SIG-M5 treated with dmso at 0.1 percent for 504 hours (cell line): Measurements from ENCODE around the gene CELSR1.

Experiments
- DNase-seq: peaks from one replicate; lab custom pipeline; 2025; ENCODE audit not compliant: unreplicated experiment; lab: John Stamatoyannopoulos, UW

The CELSR1 gene

DNA sequence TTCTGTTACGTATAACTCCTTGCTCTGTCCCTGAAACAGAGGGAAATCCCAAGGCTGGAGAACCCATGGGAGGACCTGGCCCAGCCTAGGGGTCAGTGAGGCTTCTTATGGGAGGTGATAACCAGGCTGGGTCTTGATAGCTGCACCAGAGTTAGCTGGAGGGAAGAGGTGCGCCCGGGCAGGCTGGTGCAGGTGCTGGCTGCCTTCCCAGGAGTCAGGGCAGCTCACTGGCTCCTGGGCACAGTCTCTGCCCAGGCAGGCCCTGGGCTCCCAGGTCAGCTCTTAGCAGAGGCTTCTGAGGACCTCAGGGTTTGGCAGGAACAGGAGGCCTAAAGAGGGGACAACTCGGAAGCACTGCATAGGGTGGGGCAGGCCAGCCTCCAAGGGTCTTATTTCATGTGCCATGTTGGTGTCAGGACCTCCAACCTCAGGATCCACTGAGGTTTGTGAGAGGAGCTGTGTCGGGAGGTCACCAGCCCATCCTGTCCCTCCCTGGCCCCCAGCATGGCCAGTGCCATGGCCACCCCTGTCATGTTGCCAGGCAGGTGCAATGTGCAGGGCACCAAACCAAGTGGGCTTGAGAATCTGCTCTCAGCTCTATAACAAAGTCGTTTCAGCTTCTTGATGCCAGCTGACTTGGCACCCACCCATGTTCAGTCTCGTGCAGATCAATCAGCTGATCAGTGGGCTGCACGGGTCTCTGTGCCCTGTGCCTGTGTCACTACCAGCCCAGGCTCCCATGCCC, 20.5 kb upstream of the CELSR1 start:
- no peak for DNase-seq

GRCh38 chr22:46556775-46557174, 19.4 kb upstream of the CELSR1 start:
- DNase-seq, result no peak

- no peak for DNase-seq
Observed at GRCh38 chr22:46553189-46553588, 15.8 kb upstream of the CELSR1 start.

- no peak for DNase-seq
Observed at GRCh38 chr22:46551996-46552395, 14.6 kb upstream of the CELSR1 start.

DNA sequence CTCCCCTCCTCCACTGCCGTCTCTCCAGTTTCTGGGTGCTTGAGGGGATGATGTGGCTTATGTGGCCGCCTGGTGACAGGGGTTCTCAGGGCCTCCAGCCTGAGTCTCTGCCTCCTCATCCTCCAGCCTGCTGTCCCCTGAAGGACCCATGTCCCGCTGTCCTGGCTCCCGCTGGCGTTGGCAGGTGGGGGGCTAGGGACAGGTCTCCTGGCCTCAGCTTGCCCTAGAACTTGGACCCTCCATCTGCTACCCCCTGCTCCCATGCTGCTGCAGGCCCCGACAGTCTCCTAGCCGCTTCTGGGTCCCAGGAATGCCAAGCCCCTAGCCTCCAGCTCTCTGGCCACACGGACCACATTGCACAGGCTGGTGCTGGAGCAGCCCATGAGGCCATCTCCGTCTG, 13.9 kb upstream of the CELSR1 start:
- DNase-seq, result no peak

GRCh38 chr22:46549971-46550641, 12.7 kb upstream of the CELSR1 start:
- DNase-seq, result no peak

DNA sequence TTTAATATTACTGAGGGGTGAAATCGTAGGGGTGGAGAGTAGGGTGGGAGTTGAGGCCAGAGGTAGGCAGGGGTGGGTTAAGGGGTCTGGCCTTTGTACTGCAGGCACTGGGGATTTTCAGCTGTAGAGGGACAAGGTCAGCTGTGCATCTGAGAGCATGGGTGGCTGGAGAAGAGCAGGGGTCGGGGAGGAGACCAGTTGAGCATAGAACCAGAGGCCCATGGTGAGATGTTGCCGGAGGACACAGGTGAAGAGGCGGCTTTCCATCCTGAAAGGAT, 12.1 kb upstream of the CELSR1 start:
- DNase-seq, result no peak

- no peak for DNase-seq
Observed at GRCh38 chr22:46547883-46548244, 10.4 kb upstream of the CELSR1 start.

GRCh38 chr22:46547179-46547882, 9.9 kb upstream of the CELSR1 start:
- no peak for DNase-seq

DNA sequence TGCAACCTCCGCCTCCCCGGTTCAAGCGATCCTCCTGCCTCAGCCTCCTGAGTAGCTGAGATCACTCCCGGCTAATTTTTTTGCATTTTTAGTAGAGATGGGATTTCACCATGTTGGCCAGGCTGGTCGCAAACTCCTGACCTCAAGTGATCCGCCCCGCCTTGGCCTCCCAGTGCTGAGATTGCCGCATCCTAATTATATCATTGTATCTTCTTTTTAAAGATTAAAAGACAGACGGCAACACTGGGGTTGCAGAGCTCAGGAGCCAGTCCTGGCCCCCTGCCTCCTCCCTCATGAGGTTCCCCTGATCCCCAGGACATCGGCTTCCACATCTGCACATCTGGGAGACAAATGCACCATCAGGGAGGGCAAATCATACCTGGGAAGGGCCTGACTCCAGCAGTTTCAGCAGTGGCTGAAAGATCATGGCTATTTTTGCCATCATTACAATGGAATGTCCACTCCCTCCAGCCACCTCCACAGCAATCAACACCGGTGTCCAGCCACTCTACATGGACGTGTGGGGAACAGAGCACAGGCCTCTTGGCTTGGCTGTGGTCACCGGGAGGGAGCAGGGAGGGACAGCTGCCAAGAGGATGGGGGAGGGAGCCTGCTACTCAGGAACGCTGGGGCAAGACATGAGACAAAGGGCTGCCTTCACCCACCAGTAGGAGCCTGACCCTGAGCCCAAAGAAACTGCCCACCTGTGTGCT, 9.2 kb upstream of the CELSR1 start:
- no peak for DNase-seq

DNA sequence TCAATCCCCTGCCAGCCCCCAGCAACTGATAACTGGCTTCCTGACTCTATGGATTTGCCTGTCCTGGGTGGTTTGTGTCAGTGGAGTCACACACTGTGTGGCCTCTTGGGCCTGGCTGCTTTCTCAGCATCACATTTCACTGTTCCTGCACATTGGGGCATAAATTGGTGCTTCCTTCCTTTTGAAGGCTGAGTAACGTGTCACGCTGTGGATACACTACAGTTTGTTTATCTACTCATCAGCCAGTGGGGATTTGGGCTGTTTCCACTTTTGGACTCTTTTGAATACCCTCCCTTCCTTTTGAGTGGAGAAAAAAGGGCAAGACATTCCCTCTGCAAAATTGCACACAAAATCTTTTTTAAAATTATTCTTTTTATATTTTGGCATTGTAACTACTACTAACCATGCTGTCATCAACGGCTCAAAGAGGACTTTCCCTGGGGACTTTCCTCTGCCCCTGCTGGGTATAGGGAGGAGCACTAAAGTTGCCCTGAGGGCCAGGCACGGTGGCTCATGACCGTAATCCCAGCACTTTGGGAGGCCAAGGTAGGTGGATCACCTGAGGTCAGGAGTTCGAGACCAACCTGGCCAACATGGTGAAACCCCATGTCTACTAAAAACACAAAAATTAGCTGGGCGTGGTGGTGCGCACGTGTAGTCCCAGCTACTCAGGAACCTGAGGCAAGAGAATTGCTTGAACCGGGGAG, 7.8 kb upstream of the CELSR1 start:
- DNase-seq, result no peak

DNA sequence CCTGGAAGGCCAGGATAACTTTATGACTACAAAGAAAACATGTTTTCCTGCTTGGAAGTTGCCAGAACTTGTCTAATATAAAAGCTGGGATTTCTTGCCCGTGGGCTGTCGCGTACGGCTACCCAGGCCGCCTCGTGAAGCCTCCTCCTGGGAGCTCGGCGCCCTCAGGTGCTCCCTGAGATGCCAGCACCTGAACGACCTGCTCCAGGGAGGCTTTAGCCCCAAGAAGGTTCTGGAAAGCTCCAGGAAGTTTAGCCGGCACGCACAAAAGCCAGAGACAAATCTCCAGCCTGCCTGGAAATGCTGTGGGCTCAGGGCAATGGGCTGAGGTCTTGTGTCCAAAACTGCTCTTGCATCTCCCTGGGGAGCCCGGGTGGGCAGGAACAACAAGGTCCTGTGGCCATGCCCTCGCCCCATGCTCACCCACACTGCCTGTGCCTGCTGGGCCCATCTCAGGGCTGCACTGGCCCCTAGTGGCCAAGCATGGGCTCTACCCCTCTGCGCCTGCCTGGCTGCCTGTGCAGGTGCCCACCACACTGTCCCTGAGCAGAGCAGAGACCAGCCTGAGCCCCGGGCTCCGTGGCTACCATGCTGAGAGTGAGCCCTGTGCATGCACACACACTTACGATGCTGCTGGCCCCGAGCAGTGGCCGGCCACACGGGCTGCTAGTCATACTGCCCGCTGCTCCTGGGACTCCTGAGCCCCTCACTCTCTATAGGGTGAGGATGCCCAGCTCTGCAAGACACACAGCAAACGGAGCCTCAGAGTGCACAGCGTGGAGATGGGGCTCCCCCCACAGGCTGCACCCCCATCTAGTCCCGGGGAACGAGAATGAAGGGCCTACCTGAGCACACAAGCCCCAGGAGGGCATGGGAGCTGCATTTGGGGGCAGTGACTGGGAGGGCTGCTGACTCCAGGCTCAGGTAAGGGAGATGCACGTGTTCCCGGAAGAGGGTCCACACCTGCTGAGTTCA, 4.9 kb upstream of the CELSR1 start:
- DNase-seq, result peak; percentile 50

DNA sequence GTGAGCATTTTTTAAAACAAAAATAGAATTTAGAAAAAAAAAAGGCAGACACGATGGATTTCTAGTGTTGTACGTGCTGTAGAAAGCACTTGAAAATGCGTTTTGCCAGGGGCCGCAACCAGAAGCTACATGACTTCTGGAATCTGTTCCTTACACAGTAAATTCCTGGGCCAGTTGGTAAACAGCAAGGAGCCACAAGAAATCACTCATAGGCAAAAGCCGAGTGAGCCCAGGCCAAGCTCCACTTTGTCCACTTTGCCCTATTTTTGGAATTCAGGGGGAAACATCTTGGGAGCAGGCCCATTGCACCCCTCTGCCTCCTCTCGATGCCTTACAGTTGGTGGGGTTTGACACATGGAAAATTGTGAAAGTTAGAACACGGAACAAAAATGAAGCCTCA, 4.1 kb upstream of the CELSR1 start:
- no peak for DNase-seq

GRCh38 chr22:46540874-46541273, 3.5 kb upstream of the CELSR1 start:
- DNase-seq, result no peak

GRCh38 chr22:46539169-46539568, 1.7 kb upstream of the CELSR1 start:
- DNase-seq, result no peak

DNA sequence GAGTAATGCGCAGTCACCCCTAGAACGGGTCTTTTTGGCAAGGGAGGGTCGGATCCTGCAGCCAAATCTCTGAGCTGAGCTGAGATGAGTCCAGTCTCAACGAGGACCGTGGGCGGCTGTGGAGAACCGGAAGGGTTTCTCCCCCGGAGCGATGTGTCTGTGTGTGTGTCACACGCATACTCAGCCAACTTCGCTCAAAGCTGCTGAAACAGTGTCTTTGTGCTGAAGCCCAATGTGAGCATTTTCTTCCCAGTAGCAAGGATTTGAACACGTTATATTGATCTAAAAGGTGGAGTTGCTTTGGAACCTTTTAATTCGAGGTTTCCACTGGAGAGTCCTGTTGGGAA, 1.4 kb upstream of the CELSR1 start:
- no peak for DNase-seq

DNA sequence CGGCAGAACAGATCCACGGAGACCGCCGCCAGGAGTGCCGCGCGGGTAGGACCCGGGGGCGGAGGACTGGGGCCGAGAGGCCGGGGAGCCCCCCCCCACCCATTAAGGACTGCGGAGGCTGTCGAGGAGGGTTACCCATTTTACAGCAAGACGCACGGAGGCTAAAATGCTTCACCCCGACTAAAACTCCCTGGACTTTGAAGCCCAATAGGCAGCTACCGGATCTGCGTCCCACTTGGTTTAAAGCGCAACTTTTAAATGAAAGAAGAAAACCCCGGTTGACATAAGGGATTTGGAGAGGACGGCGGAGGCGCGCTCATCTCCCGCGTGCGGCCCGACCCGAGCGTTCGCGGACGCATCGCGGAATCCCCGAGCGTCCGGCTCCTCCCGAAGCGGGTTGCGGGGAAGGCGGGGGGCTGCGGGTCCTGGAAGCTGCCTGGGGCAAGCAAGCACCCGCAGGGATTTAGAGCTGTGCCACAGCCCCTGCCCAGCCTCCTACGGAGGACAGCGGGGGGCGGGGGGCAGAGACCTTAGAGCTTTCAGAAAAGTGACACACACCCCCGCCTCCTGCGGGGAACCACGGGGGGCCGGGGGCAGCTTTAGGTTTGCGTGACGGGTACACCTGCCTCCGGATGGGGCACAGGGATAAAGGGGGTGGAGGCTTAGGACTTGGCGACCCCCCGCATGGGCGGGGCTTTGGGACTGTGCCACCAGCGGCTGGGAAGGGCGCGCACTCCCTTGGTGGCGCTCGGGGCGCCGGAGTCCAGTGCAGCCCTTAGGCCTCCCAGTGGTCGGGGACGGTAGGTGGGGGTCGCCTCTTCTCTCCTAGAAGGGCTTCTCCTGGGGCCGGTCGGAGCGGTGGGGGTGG, 760 bp upstream of the CELSR1 start:
- peak; percentile 17 for DNase-seq

- DNase-seq, result no peak
Observed at GRCh38 chr22:46536537-46537224, 739 bp downstream of the CELSR1 start.
